Measurements from ENCODE around the gene AUTS2.

DNA sequence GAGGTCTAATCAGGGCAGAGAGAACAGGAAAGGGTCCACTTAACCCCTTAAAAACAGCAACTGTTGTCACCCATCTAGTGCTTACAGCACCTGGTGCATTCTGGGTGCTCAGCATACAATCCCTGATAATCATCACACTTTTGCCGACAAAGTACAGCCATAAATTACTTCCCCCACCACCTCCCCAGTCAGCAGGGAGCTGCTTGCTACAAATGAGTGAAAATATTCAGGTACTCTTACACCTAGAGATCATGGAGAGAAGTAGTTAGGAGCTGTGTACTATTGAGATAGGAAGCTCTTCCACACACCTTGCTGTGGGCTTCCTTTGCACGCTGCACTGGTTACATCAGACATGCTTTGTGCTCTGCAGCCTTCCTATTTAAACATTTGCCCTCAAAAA, 810.2 kb downstream of the AUTS2 start:
- TF ChIP-seq CTCF (IDR thresholded peaks at IDR 0.05) (no peak), POLR2AphosphoS5 (IDR thresholded peaks at IDR 0.05; ENCODE audit: low read depth, low read length) (no peak)

Measured in Panc1 (cell line).